T1000 (cell line): ENCODE measurements around the gene MGAT4A.
"Not testable (repeated sequence)": the region's sequence is repeated elsewhere in the genome, so short reads cannot be mapped to it uniquely, and the experiment has no call there.

ENCODE experiments used
- DNase-seq: peaks from one replicate; lab custom pipeline; 2025; ENCODE audit warnings: mixed read lengths; lab: John Stamatoyannopoulos, UW

Gene MGAT4A

GRCh38 chr2:98730053-98730706, 752 bp downstream of the MGAT4A start:
- DNase-seq: no peak

DNA sequence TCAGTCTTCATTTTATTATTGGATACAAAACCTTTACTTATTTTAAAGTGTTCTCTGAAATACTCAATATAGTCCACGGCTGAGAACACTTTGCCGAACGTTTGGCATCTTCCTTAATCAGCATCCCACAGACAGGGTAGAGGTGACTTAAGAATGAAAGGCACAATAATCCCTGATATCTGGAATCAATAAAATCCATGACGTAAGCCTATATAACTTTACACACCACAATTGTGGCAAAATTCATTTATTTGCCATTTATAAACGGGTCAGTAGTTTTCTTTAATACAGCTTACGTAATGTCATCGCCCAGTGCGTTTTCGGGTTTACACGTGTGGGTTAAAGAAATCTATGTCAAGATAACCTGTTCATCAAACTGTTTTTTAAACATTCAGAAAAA, 1.3 kb downstream of the MGAT4A start:
- no peak for DNase-seq

DNA sequence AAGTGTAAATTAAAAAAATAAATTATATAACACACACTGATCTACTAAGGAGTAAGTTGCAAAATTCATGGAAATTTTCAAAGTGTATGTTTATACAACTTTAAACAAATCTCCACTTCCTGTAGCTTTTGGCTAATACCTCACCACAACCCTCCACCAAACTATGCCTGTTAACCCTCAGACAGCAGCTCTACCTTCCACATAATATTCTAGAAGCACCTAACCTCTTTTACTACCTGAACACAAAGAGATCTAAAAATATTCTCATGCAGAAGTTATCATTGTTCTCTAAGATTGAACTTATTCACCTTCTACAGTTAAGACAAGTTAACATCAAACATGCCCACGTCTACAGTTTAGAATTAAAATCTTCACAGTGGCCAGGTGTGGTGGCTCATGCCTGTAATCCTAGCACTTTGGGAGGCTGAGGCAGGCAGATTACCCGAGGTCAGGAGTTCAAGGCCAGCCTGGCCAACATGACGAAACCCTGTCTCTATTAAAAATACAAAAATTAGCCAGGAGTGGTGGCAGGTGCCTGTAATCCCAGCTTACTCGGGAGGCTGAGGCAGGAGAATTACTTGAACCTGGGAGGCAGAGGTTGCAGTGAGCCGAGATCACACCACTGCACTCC, 2.7 kb downstream of the MGAT4A start:
- not testable (repeated sequence) for DNase-seq

GRCh38 chr2:98727369-98728087, 3.4 kb downstream of the MGAT4A start:
- DNase-seq: no peak

DNA sequence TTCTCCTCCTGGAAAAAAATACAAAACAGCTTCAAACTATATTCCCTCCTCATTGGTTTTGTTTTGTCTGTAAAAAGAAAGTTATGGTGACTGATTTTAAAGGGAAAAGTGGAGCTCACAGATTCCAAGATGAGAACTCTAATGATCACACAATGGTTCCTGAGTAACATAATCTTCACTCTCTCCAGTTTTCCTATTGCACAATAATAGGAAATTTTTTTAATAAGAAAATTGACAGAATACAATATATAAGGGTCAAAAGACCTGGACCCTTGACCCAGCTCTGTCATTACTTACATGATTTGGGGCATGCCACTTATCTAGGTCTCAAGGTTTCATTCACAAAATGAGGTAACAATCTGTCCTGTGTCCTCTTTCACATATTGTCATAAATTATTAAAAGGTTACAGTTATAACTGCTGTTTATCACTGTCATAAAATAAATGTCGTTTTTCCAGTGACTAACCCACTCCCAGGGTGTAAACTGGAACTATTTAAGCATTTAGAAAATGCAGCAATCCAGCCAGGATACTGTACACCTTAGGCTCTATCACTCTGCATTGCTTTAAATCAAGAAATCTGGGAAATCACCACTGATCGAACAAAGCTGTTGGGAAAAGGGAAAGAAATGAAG, 4.1 kb downstream of the MGAT4A start:
- DNase-seq: no peak

GRCh38 chr2:98726205-98726604, 4.7 kb downstream of the MGAT4A start:
- DNase-seq: no peak

GRCh38 chr2:98720286-98720685, 10.6 kb downstream of the MGAT4A start:
- no peak for DNase-seq

DNA sequence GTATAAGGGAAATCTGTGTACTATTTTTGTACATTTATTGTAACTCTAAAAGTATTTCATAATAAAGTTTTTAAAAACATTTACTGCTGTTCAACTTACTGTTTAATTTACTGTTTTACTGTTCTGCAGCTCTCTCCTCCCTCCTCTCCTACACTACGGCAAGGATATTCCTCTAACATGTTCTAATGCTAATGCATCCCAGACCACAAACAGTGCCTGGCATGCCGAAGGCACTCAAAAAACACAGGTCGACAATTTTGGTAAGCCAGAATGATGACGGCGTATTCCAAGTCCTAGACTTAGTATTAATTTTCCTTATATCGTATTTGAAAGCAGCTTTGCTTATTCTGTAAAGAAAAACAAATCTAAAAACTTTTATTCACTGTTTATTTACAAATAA, 13.3 kb downstream of the MGAT4A start:
- DNase-seq: no peak

DNA sequence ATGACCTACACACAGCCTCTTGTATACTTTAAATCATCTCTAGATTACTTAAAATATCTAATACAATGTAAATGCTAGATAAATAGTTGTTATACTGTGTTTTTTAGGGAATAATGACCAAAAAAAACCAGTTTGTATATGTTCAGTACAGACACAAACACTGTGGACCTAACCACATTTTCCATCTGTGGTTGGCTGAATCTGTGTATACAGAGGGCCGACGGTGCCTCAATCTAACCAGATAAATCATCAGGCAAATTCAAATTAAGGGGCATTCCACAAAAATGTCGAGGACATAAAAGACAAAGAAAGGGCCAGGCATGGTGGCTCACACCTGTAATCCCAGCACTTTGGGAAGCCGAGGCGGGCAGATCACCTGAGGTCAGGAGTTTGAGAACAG, 14.1 kb downstream of the MGAT4A start:
- no peak for DNase-seq

DNA sequence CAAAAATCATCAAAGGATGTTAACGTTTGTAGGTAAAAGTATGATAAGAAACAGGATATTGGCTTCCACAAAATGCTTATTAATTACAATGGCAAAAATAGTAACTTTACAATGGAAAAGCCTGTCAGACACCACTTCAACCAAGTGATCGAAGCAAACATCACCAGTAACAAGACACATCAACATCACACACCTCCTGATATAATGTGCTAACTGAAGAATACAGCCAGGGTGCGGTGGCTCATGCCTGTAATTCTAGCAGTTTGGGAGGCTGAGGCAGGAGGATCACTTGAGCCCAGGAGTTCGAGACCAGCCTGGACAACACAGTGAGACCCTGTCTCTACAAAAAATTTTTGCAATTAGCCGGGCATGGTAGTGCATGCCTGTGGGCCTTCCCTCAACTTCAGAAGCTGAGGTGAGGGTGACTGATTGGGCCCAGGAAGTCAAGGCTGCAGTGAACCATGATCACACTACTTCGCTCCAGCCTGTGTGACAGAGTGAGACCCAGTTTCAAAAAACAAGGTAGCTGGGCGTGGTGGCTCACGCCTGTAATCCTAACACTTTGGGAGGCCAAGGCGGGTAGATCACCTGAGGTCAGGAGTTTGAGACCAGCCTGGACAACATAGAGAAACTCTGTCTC, 15.0 kb downstream of the MGAT4A start:
- DNase-seq: no peak

DNA sequence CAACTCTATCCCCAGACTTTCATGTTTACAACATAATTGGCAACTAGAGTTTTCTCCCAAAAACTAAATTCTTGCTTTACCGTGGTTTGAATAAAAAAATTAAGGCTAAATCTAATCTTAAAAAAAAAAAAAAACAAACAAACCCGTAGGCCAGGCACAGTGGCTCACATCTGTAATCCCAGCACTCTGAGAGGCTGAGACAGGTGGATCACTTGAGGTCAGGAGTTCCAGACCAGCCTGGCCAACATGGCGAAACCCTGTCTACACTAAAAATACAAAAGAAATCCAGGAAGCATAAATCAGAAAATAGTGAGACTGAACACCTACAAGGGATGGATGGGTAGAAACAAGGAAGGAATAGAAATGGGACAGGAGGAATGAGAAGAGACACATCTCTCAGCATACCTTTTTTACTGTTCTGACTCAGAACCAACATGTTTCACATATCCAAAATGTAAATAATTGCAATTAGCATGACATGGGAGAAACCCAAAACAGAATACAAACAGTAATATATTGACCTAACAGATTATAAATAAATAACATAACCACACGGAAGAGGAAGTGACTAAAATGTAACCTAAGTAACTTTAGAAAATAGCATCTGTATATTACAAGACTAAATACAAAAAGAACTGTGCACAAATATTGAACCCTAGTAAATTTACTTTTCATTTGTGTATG, 17.5 kb downstream of the MGAT4A start:
- DNase-seq: no peak

DNA sequence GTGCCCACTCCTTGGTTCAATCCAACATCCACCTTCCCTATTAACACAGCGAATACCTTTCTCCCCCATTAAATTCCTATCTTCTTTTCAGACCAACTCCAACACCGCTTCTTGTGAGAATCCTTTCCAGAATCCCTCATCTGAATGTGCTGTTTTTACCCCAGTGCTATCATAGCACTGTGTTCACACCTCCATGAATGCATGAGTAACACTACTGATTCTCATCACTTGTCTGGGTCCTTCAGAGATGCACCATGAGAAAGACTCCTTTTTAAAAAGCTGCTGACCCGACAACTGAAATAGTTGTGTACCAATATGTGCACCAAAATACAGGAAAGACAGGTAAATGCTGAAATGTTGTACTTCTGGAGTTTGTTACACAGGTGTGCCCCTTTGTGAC, 18.8 kb downstream of the MGAT4A start:
- no peak for DNase-seq

DNA sequence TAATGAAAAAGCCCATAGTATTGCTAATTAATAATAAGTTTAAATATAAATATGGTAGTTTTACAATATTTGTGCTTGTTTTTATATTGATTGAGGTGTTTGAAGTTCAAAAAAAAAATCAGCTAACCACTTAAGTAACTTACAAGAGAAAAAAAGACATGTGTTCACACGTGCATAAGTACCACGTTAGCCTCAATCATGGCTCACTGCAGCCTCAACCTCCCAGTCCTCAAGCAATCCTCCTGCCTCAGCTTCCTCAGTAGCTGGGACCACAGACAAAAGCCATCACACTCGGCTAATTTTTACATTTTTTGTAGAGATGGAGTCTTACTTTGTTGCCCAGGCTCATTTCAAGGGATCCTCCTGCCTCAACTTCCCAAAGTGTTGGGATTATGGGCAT, 19.4 kb downstream of the MGAT4A start:
- no peak for DNase-seq

DNA sequence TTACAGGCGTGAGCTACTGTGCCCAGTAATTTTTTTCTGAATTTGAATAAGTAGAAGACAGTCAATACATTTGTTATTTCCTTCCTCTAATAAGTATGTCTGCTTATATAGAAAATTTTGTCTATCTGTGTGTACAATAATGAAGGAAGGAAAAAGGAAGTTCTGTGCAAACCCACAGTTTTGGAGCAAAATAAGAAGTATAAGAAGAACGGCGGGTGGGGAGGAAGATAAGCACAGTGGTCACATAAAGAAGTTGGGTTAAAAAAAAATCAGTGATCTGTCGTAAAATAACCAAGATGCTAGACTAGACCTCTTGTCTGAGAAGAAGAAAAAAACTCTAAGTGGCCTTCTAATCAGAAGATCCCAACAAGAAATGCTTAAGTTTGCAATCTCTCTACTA, 20.2 kb downstream of the MGAT4A start:
- no peak for DNase-seq

DNA sequence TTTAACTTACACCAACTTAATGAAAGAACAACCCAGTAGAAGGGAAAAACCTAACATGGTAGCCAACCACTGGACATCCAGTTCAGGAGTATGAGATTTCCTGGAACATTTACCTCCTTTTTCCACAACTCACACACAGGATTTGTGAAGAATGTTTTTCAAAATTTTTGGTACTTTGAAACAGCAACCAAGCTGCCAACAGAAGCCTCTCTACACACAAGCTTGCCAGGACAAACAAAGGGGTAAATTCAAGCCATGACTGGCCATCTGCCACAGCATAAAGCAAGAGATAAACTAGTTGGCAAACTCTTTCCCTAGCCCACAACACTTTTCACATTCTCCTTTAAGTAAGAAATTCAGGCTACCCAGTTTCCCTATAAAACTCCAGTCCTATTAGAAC, 21.4 kb downstream of the MGAT4A start:
- no peak for DNase-seq

GRCh38 chr2:98708396-98709186, 22.3 kb downstream of the MGAT4A start:
- no peak for DNase-seq

DNA sequence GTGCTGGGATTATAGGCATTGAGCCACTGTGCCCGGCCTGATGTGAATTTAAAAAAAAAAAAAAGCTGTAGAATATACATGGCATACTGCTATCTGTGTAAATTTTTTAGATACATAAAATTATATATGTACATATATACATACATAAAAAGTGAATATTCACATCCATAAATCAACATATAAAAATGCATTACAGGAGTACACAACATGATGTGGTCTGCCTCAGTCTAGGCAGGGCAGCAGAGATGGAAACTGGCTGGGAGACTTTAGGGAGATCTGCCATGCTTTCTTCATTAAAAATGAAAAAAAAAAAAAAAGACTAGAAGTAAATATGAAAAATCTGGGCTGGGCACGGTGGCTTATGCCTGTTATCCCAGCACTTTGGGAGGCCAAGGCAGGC, 24.3 kb downstream of the MGAT4A start:
- DNase-seq: no peak

GRCh38 chr2:98705333-98705617, 25.7 kb downstream of the MGAT4A start:
- no peak for DNase-seq

GRCh38 chr2:98704499-98705332, 26.2 kb downstream of the MGAT4A start:
- DNase-seq: no peak

DNA sequence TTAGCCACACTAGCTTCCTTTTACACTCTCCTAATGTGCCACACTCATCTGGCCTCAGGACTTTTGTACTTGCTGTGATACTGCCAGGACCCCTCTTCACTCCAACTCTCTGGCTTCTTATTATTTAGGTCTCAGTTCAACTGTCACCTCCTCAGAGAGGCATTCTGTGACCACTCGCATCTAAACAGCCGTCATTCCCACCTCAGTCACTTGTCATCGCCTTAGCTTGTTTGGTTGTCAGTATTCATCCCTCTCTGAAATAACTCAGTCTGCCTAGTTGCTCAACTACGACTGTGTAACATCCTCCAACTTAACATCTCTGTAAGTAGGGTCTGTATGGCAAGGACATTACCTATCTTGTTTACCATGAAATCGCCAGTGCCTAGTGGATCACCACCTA, 27.2 kb downstream of the MGAT4A start:
- no peak for DNase-seq
